Adipocyte (in vitro differentiated cells): Measurements from ENCODE around the gene SRP68.

ENCODE experiments used
- DNase-seq: peaks from one replicate; pipeline ENCODE4 v3.0.0-alpha.2; 2015; ENCODE audit warnings: low read depth
- H3K27me3 ChIP-seq: replicated peaks from 2 replicates; pipeline ENCODE4 v1.7.0; 2013; ENCODE audit warnings: mild to moderate bottlenecking, low read length, moderate library complexity; ENCODE audit not compliant: control insufficient read depth, insufficient read depth
- H3K36me3 ChIP-seq: 2 replicates; pipeline ENCODE4 v1.7.0; 2013; ENCODE audit warnings: low read length, mild to moderate bottlenecking, moderate library complexity; ENCODE audit not compliant: control insufficient read depth, insufficient read depth, severe bottlenecking
- H3K4me1 ChIP-seq: 2 replicates; pipeline ENCODE4 v1.7.0; 2013; ENCODE audit warnings: mild to moderate bottlenecking, low read length, moderate library complexity; ENCODE audit not compliant: control insufficient read depth, insufficient read depth
- H3K4me3 ChIP-seq: 2 replicates; pipeline ENCODE4 v1.7.0; 2013; ENCODE audit warnings: mild to moderate bottlenecking, low read length, moderate library complexity
- H3K9ac ChIP-seq: 2 replicates; pipeline ENCODE4 v1.7.0; 2013; ENCODE audit warnings: mild to moderate bottlenecking, low read length, moderate library complexity
- H3K9me3 ChIP-seq: 2 replicates; pipeline ENCODE4 v1.7.0; 2013; ENCODE audit warnings: mild to moderate bottlenecking, low read length, moderate library complexity; ENCODE audit not compliant: control insufficient read depth

The SRP68 gene

DNA sequence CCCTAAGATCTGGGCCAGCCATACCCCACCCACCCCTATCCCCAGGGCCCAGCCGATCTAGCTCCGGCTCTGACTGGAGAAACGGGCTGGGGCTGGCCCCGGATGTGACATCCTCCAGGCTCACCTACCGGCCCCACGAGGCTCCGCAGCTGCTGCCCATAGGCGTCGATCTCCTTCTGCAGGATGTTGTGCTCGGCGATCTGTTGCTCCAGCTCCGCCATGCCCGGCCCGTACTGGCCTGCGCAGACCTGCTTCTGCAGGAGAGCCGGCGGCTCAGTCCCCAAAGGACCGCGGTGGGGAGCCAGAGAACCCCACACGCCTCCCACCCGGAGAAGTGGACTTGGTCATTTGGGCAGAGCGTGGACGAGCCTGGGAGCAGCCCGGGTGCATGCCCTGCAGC is 50.0 kb downstream of the SRP68 start:
- H3K36me3 ChIP-seq, result no peaks in the 10 kb centered on the region
- no peak for DNase-seq
- no peaks in the 10 kb centered on the region for H3K9me3 ChIP-seq
- H3K9ac ChIP-seq, result no peak overlapping the region
- no peak overlapping the region for H3K4me3 ChIP-seq
- H3K4me1 ChIP-seq, result no peaks in the 10 kb centered on the region
- peaks cover 30% of the 10 kb centered on the region for H3K27me3 ChIP-seq

DNA sequence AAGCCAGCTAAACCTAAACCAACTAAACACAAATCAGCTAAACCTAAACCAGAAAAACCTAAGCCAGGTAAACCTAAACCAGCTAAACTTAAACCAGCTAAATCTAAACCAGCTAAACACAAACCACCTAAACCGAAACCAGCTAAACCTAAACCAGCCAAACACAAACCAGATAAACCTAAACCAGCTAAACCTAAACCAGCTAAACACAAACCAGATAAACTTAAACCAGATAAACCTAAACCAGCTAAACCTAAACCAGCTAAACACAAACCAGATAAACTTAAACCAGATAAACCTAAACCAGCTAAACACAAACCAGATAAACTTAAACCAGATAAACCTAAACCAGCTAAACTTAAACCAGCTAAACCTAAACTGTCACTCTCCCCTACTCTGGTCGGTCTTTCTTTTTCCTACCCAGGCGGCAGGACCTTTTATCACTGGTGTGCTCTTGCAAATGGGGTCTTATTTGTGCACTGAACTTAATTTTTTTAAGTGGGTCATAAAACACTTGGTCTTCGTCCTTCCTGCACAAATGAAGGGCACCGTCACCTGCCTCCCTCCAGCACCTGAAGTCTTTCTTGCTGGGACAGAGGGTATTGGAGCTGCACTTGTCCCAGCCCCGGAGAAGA is 52.4 kb downstream of the SRP68 start:
- Histone ChIP-seq H3K27me3 (peaks cover 37% of the 10 kb centered on the region), H3K36me3 (no peaks in the 10 kb centered on the region), H3K4me1 (no peaks in the 10 kb centered on the region), H3K9ac (no peak overlapping the region), H3K4me3 (no peak overlapping the region), H3K9me3 (no peaks in the 10 kb centered on the region)
- no peak for DNase-seq

DNA sequence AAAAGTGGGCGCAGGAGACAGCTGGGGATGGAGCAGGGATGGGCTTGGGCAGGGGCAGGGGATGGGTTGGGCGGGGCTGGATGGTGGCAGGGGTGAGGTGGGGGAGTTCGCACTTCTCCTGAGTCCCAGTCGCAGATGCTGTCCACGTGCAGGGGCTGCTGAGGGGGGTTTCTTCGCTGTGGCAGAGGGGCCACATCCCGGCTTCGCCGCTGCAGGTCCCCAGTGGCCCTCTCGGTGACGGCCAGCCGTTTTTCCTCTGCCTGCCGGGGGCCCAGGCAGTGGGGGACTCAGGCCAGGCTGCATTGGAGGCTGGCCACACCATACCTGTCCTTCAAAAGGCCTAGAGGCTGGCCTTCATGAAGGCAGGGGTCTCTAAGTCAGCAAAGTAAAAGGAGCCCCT is 53.5 kb downstream of the SRP68 start:
- Histone ChIP-seq H3K4me3 (no peak overlapping the region), H3K36me3 (no peaks in the 10 kb centered on the region), H3K27me3 (peaks cover 43% of the 10 kb centered on the region), H3K4me1 (no peaks in the 10 kb centered on the region), H3K9ac (no peak overlapping the region), H3K9me3 (no peaks in the 10 kb centered on the region)
- no peak for DNase-seq

DNA sequence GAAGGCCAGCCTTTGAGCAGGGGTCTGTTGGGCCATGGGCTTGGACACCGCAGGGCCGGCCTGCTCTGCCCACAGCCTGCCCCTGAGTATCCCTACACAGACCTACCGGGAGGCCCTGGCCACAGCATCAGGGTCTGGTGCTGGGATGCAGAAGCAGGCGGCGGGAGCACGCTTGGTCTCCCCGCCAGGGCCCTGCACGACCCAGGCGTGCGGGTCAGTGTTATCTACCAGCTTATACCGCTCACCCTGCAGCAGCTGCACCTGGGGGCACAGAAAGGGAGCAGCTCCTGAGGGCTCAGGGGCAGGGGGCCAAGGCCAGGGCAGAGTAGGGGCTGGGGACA is 54.0 kb downstream of the SRP68 start:
- Histone ChIP-seq H3K36me3 (no peaks in the 10 kb centered on the region), H3K9me3 (no peaks in the 10 kb centered on the region), H3K4me1 (no peaks in the 10 kb centered on the region), H3K4me3 (no peak overlapping the region), H3K9ac (no peak overlapping the region), H3K27me3 (peaks cover 38% of the 10 kb centered on the region)
- DNase-seq, result no peak

DNA sequence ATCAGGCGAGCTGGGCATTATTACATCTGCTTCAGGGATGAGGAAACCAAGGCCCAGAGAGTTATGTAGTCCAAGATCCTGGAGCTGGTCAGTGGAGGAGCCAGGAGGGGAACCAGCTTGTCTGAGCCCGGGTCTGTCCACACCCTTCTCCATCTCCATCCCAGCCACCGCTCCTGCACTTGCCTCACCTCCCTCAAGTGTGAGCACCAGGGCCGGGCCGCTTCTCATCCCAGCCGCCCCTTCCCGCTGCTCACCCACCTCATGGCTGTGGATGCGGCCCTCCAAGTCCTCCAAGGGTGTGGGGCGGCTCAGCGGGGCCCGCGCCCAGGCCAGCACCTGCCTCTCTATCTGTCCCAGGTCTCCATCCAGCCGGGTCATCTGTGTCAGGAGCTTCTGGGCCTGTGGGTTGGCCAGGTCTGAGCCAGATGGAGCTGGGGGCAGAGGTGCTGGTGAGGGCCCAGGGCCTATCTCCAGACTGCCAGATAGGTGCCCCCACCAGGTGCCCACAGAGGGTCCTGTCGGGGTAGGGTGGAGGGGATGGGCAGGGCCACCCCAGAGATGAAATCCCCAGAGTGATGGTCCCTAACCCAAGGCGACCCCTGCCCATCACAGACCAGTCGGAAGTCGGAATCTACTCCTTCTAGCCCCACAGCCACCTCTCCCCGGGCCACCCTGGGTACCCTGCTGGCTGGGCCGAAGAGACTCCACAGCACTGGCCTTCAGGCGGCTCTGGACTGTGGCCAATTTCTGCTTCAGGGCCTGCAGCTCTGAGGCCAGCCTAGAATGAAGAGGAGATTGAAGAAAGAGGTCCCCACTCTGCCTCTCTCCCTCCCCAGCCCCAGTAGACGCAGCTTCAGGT is 54.6 kb downstream of the SRP68 start:
- H3K4me3 ChIP-seq, result no peak overlapping the region
- no peak overlapping the region for H3K9ac ChIP-seq
- H3K9me3 ChIP-seq, result no peaks in the 10 kb centered on the region
- H3K27me3 ChIP-seq, result peaks cover 32% of the 10 kb centered on the region
- no peak for DNase-seq
- H3K36me3 ChIP-seq, result no peaks in the 10 kb centered on the region
- H3K4me1 ChIP-seq, result no peaks in the 10 kb centered on the region

DNA sequence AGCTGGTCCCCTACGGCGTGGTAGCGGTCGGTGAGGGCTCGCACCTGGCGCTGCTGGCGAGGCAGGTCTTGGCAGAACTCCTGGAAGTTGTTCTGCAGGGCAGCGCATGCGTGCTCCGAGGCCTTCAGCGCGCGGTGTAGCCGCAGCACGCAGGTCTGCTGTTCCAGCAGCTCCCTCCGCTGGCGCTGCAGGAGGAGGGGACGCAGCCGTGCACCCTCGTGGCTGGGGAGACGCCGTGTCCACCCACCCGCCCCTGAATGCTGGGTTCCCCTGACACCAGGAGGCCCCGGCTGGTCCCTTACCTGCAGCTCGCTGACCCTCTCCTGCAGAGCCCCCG is 57.4 kb downstream of the SRP68 start:
- Histone ChIP-seq H3K4me3 (no peak overlapping the region), H3K9me3 (no peaks in the 10 kb centered on the region), H3K27me3 (peaks cover 31% of the 10 kb centered on the region), H3K4me1 (no peaks in the 10 kb centered on the region), H3K36me3 (no peaks in the 10 kb centered on the region), H3K9ac (no peak overlapping the region)
- no peak for DNase-seq

DNA sequence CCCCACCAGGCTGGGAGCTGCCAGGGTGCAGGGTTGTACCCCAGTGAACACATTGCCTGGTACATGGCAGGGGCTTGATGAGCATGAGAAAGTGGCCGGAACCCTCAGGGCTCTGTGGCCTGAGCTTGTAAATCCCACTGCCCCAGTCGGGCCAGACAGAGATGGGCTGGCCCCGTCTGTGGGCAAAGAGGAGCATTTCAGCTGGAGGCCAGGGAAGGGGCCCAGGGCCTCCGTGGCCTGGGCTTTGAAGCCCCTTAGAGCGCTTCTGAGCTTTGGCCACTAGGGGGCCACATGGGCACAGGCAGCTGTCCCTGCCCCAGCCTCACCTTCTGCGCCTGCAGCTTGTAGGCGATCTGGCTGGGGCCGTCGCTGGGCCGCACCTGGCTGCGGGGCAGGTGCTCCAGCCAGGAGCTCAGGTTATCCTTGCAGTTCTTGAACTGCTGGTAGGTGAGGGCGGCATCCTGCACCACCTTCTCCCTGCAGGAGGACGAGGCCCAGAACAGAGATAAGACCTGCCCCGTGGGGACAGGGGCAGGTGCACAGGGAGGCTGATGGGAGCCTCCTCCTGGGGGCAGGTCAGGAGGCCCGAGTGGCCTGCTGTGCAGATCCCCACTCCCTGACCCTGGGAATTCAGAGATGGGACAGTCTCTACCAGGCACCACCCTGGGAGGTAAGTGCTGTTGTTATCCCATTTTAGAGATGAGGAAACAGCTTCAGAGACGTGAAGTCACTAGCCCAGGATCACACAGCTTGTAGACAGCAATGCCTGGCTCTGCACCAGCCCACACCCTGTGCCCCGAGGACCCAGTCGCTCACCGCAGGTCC is 58.0 kb downstream of the SRP68 start:
- Histone ChIP-seq H3K4me3 (no peak overlapping the region), H3K9me3 (no peaks in the 10 kb centered on the region), H3K27me3 (peaks cover 30% of the 10 kb centered on the region), H3K36me3 (no peaks in the 10 kb centered on the region), H3K4me1 (no peaks in the 10 kb centered on the region), H3K9ac (peak overlapping the region; percentile 8)
- DNase-seq, result peak; percentile 88

DNA sequence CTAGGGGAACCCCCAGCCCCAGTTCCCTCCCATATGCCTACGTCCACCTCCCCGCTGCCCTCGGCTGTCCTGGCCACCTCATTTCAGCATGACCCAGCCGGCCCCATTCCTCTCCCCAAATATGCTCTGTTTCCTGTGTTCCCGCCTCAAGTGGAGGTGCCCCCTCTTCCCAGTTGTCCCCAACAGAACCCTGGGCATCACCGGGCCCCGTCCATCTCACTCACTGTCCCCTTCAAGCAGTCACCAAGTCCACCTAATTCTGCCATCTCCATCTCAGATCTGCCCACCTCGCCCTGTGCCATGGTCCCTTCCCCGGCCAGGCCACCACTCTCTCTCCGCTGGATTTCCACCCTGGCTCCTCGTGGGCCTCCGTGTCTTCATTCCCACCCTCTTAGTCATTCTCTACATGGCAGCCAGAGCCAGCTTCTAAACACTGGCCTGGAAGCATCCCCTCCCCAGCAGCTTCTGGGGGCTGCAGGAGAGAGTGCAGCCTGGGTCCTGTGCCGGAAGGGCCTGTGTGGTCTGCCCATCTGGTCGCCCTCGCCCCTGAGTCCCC is 58.9 kb downstream of the SRP68 start:
- Histone ChIP-seq H3K36me3 (no peaks in the 10 kb centered on the region), H3K9ac (peak overlapping the region; percentile 8), H3K27me3 (peaks cover 27% of the 10 kb centered on the region), H3K9me3 (no peaks in the 10 kb centered on the region), H3K4me1 (no peaks in the 10 kb centered on the region), H3K4me3 (no peak overlapping the region)
- DNase-seq, result no peak

DNA sequence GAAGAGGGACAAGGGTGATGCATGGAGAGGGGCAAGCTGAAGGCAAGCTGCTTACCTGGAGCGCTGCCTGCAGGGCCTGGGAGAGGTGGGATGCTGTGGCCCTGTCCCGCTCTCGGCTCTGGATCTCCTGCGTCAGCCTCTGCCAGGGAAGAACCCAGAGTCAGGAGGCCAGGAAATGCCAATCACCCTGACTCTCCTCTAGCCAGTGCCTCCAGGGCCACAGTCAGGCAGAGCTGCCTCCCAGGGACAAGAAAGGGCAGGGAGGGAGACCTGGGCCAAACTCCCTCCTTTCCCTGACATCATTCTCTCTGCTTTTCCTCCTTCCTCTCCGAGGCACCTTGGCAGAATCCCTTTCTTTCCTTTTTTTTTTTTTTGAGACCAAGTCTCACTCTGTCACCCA is 60.4 kb downstream of the SRP68 start:
- Histone ChIP-seq H3K36me3 (no peaks in the 10 kb centered on the region), H3K27me3 (peaks cover 23% of the 10 kb centered on the region), H3K9ac (no peak overlapping the region), H3K4me1 (no peaks in the 10 kb centered on the region), H3K4me3 (no peak overlapping the region), H3K9me3 (no peaks in the 10 kb centered on the region)
- DNase-seq, result no peak

DNA sequence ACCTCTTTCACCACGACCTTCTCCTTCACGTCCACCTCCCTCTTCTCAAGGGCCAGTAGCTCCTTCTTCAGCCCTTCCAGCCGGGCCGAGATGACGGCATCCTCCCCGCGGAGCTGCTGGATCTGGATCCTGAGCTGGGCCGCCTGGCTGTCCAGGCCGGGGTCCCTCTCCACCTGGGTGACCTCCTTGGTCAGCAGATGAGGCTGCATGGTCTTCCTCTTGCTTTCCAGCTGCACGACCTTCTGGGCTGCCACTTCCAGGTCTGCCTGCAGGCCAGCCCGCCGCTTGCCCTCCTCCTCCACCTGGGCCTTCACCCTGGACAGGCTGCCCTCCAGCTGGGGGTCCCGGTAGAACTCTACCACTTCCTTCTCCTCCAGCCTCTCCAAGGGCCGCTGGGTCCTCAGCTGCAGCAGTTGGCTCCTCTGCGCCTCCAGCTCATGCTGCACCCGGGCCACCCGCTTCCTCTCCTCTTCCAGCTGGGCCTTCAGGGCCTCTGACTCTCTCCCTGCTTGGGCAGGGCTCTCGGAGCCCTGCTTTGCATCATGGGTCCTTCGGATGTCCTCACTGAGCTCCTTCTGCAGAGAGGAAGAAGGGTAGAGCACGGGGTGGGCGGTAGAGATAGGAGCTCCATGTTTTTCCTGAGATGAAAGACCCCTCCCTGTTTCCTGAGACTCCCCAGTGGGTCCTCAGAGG is 62.2 kb downstream of the SRP68 start:
- Histone ChIP-seq H3K9me3 (no peaks in the 10 kb centered on the region), H3K4me1 (peaks cover 7% of the 10 kb centered on the region), H3K4me3 (no peak overlapping the region), H3K27me3 (peaks cover 18% of the 10 kb centered on the region), H3K9ac (no peak overlapping the region), H3K36me3 (no peaks in the 10 kb centered on the region)
- DNase-seq, result no peak

DNA sequence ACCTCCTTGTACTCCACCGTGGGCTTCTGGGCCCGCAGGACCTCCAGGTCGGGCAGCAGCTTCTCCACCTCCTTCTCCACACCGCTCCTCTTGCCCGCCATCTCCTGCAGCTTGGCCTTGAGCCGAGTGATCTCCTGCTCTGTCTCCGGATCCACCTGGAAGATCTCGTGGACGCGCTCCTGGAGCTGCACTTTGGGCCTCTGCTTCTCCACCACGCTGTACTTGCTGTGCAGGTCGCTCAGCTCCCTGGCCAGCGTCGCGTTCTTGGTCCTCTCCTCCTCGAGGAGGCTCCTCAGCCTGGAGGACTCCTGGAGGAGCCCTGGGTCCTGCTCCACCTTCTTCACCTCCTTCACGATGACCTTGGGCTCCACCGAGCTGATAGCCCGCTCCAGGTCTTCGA is 62.9 kb downstream of the SRP68 start:
- Histone ChIP-seq H3K27me3 (peaks cover 13% of the 10 kb centered on the region), H3K4me1 (peaks cover 14% of the 10 kb centered on the region), H3K9ac (no peak overlapping the region), H3K36me3 (no peaks in the 10 kb centered on the region), H3K9me3 (no peaks in the 10 kb centered on the region), H3K4me3 (no peak overlapping the region)
- no peak for DNase-seq
